H7 (cell line): ENCODE results near the gene SYCP2. TPM values are rescaled to one million over a fixed set of nuclear protein-coding genes. Genes with fewer than 3 reads are reported as not detected.

Experiments used
- DNase-seq: peaks from one replicate; pipeline ENCODE4 v3.0.0; 2012
- H3K27me3 ChIP-seq: 2 replicates; pipeline ENCODE4 v1.6.0; 2011; ENCODE audit warnings: mild to moderate bottlenecking, low read length; ENCODE audit not compliant: control insufficient read depth, insufficient read depth
- H3K36me3 ChIP-seq: replicated peaks from 2 replicates; pipeline ENCODE4 v1.5.1; 2011; ENCODE audit warnings: low read length; ENCODE audit not compliant: control insufficient read depth, insufficient read depth
- H3K4me3 ChIP-seq: 2 replicates; pipeline ENCODE4 v1.5.1; 2011; ENCODE audit warnings: low read depth, mild to moderate bottlenecking, control low read depth, low read length, moderate library complexity; ENCODE audit not compliant: insufficient read depth
- total RNA-seq: library from RNA; depleted of rRNA; stranded (reverse); fragments of >200 nt; shearing (Covaris generic); gene quantifications from 2 replicates; pipeline ENCODE4 v1.2.3, GENCODE V29; 2014

The SYCP2 gene
- total RNA-seq, 1 experiment from 2014 or later, result not detected

GRCh38 chr20:59949911-59950310 is 16.5 kb upstream of the SYCP2 start:
- no peaks in the 10 kb centered on the region for H3K27me3 ChIP-seq
- DNase-seq, result no peak
- no peaks in the 10 kb centered on the region for H3K36me3 ChIP-seq
- H3K4me3 ChIP-seq, result no peak overlapping the region

- Histone ChIP-seq H3K4me3 (no peak overlapping the region), H3K36me3 (no peaks in the 10 kb centered on the region; the same call in 1 of the 2 replicates), H3K27me3 (no peaks in the 10 kb centered on the region)
- DNase-seq, result no peak
Observed at GRCh38 chr20:59948828-59949720, 15.6 kb upstream of the SYCP2 start.

GRCh38 chr20:59948212-59948611 is 14.8 kb upstream of the SYCP2 start:
- Histone ChIP-seq H3K27me3 (no peaks in the 10 kb centered on the region), H3K4me3 (no peak overlapping the region), H3K36me3 (no peaks in the 10 kb centered on the region; the same call in 1 of the 2 replicates)
- no peak for DNase-seq

GRCh38 chr20:59947376-59947775 is 13.9 kb upstream of the SYCP2 start:
- DNase-seq, result no peak
- Histone ChIP-seq H3K27me3 (no peaks in the 10 kb centered on the region), H3K4me3 (no peak overlapping the region), H3K36me3 (no peaks in the 10 kb centered on the region; the same call in 1 of the 2 replicates)

- Histone ChIP-seq H3K27me3 (no peaks in the 10 kb centered on the region), H3K4me3 (no peak overlapping the region), H3K36me3 (no peaks in the 10 kb centered on the region; the same call in 1 of the 2 replicates)
- DNase-seq, result no peak
Observed at GRCh38 chr20:59945731-59946130, 12.3 kb upstream of the SYCP2 start.

GRCh38 chr20:59945175-59945574 is 11.7 kb upstream of the SYCP2 start:
- no peak for DNase-seq
- Histone ChIP-seq H3K27me3 (no peaks in the 10 kb centered on the region), H3K4me3 (no peak overlapping the region), H3K36me3 (no peaks in the 10 kb centered on the region; the same call in 1 of the 2 replicates)

GRCh38 chr20:59944726-59945125 is 11.3 kb upstream of the SYCP2 start:
- Histone ChIP-seq H3K27me3 (peaks cover 2% of the 10 kb centered on the region; the same call in 1 of the 2 replicates), H3K36me3 (no peaks in the 10 kb centered on the region; the same call in 1 of the 2 replicates), H3K4me3 (no peak overlapping the region)
- no peak for DNase-seq

GRCh38 chr20:59942245-59942644 is 8.8 kb upstream of the SYCP2 start:
- no peak for DNase-seq
- Histone ChIP-seq H3K27me3 (peaks cover 16% of the 10 kb centered on the region), H3K36me3 (no peaks in the 10 kb centered on the region; the same call in 1 of the 2 replicates), H3K4me3 (no peak overlapping the region)

GRCh38 chr20:59940956-59941294 is 7.5 kb upstream of the SYCP2 start:
- H3K27me3 ChIP-seq, result peaks cover 18% of the 10 kb centered on the region
- H3K36me3 ChIP-seq, result no peaks in the 10 kb centered on the region; the same call in 1 of the 2 replicates
- H3K4me3 ChIP-seq, result peak overlapping the region; percentile 54
- no peak for DNase-seq

- peaks cover 18% of the 10 kb centered on the region for H3K27me3 ChIP-seq
- H3K4me3 ChIP-seq, result peak within 1 kb of the TSS; percentile 54
- H3K36me3 ChIP-seq, result no peaks in the 10 kb centered on the region; the same call in 1 of the 2 replicates
- DNase-seq, result peak; percentile 95
Observed at GRCh38 chr20:59940129-59940955, 6.9 kb upstream of the SYCP2 start, which contains the start of the genes FAM217B and PPP1R3D. Gene FAM217B (plus strand): TSS chr20:59940389. CDS start chr20:59943944, 3,555 bp downstream. Gene PPP1R3D (minus strand): TSS chr20:59940305. CDS start chr20:59939931, 374 bp downstream.

GRCh38 chr20:59939879-59940128 is 6.4 kb upstream of the SYCP2 start:
- Histone ChIP-seq H3K36me3 (no peaks in the 10 kb centered on the region; the same call in 1 of the 2 replicates), H3K27me3 (peaks cover 19% of the 10 kb centered on the region), H3K4me3 (peak overlapping the region; percentile 54)
- no peak for DNase-seq

- Histone ChIP-seq H3K36me3 (no peaks in the 10 kb centered on the region; the same call in 1 of the 2 replicates), H3K27me3 (peaks cover 24% of the 10 kb centered on the region)
- peak; percentile 74 for DNase-seq
Observed at GRCh38 chr20:59939052-59939878, 5.8 kb upstream of the SYCP2 start.

GRCh38 chr20:59938696-59939051 is 5.2 kb upstream of the SYCP2 start:
- no peak for DNase-seq
- H3K36me3 ChIP-seq, result no peaks in the 10 kb centered on the region; the same call in 1 of the 2 replicates
- H3K4me3 ChIP-seq, result no peak overlapping the region
- H3K27me3 ChIP-seq, result peaks cover 30% of the 10 kb centered on the region

More at GRCh38 chr20:59939052-59939878, 5.8 kb upstream of the SYCP2 start:
- H3K4me3 ChIP-seq, result peak overlapping the region; percentile 54

GRCh38 chr20:59938221-59938620 is 4.8 kb upstream of the SYCP2 start:
- no peak for DNase-seq
- H3K4me3 ChIP-seq, result no peak overlapping the region
- H3K27me3 ChIP-seq, result peaks cover 33% of the 10 kb centered on the region
- no peaks in the 10 kb centered on the region for H3K36me3 ChIP-seq
